SK-N-MC (cell line): Measurements from ENCODE around the gene SLC26A1.
"Not testable (repeated sequence)": the region's sequence is repeated elsewhere in the genome, so short reads cannot be mapped to it uniquely, and the experiment has no call there.

ENCODE experiments used
- DNase-seq: peaks from one replicate; pipeline ENCODE4 v3.0.0-alpha.2; 2011; ENCODE audit warnings: low read depth, low spot score
- H3K27ac ChIP-seq: fragments of 200-600 bp; sonication (generic); 2 replicates; pipeline ENCODE4 v1.5.1; 2016; ENCODE audit warnings: mixed run types
- H3K36me3 ChIP-seq: fragments of 200-600 bp; sonication (generic); 2 replicates; pipeline ENCODE4 v1.6.1; 2017; ENCODE audit warnings: antibody characterized with exemption, low read length, mixed read lengths; ENCODE audit not compliant: insufficient read depth
- H3K4me3 ChIP-seq: fragments of 200-600 bp; sonication (generic); 2 replicates; pipeline ENCODE4 v1.5.1; 2016
- H3K9ac ChIP-seq: fragments of 200-600 bp; sonication (generic); 2 replicates; pipeline ENCODE4 v1.8.0; 2017; ENCODE audit warnings: mixed run types, mixed read lengths; ENCODE audit not compliant: insufficient read length
- H3K9me3 ChIP-seq: fragments of 200-600 bp; sonication (generic); 2 replicates; pipeline ENCODE4 v1.6.1; 2017; ENCODE audit warnings: low read depth, mild to moderate bottlenecking, antibody characterized with exemption, low read length, moderate library complexity, mixed read lengths
- EZH2 ChIP-seq: fragments of 200-600 bp; sonication (generic); IDR thresholded peaks from one replicate; pipeline ENCODE4 v1.6.1; 2017; ENCODE audit warnings: antibody characterized with exemption
- FOXP2 ChIP-seq: optimal IDR thresholded peaks from 2 replicates; pipeline ENCODE3; 2011; ENCODE audit warnings: mild to moderate bottlenecking, moderate library complexity; ENCODE audit not compliant: insufficient read depth; ENCODE audit errors: extremely low read length, control extremely low read depth
- POLR2AphosphoS5 ChIP-seq: IDR thresholded peaks from 2 replicates; pipeline ENCODE4 v1.6.1; 2012; ENCODE audit warnings: mild to moderate bottlenecking, low read depth, low read length, borderline replicate concordance

Gene SLC26A1

DNA sequence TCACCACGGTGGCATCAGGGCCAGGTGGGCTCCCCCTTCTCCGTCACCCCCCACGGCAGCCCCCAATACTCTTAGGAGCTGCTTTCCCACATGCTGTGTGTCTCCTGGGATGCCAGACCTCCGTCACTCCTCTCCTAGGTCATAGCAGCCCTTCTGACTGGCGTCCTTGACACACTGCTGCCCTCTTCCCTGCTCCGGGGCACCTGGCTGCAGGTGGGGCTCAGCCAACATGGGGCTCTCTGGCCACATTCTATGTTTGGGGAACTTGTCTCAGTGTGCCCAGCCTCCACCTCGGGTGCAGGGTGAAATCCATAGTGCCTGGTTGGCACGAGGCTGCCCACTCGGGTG lies 47.1 kb downstream of the SLC26A1 start:
- H3K9me3 ChIP-seq = no peaks in the 10 kb centered on the region
- H3K36me3 ChIP-seq = no peaks in the 10 kb centered on the region
- H3K4me3 ChIP-seq = no peak overlapping the region
- TF ChIP-seq FOXP2 (no peak), POLR2AphosphoS5 (no peak), EZH2 (no peak)
- DNase-seq = no peak
- no peak overlapping the region for H3K9ac ChIP-seq
- H3K27ac ChIP-seq = no peak overlapping the region

DNA sequence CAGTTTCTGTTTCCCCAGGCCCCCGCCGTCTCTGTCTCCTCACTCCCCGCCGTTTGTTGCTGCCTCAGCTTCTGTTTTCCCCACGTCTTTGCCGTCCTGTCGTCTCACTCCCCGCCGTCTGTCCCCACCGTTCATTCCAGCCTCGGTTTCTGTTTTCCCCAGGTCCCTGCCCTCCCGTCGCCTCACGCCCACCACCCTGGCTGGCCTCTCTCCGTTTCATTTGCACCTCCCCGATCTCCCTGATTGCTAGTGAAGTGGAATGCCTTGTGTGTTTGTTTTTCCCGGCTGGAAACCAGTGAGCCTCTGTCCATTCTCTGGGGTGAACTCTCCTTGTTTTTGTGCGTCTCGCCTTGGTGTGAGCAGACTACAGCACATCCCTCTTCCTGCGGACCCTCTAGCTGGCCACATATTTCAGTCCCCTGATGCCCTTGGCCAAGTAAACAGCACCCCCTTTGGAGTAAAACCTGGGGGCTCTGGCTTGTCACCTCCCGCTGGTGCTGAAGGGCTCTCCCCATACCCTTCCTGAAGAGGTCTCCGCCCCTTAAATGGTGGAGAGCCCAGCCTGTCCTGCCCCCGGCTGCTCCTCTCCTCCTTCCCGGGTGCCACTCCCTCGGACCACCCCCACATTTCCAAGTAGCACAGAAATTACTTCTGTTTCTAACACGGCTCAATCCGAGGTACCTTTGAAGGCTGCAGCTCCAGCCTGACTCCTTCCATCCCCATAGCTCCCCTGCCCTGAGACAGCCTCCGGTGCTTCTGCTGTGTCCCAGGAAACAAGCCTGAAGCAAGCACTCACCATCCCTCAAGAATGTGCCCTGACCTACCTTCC lies 47.7 kb downstream of the SLC26A1 start:
- DNase-seq = no peak
- no peak overlapping the region for H3K9ac ChIP-seq
- no peaks in the 10 kb centered on the region for H3K9me3 ChIP-seq
- H3K4me3 ChIP-seq = no peak overlapping the region
- TF ChIP-seq FOXP2 (no peak), EZH2 (no peak), POLR2AphosphoS5 (no peak)
- no peaks in the 10 kb centered on the region for H3K36me3 ChIP-seq
- no peak overlapping the region for H3K27ac ChIP-seq

DNA sequence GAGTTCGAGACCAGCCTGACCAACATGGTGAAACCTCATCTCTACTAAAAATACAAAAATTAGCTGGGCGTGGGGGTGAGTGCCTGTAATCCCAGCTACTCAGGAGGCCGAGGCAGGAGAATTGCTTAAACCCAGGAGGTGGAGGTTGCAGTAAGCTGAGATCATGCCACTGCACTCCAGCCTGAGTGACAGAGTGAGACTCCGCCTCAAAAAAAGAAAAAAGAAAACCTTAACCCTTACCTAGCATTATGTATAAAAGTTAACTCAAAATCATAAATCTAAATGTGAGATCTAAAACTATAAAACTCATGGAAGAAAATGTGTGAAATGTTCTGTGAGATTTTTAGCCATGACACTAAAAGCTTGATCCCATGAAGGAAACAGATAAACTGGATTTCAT lies 53.7 kb downstream of the SLC26A1 start:
- not testable (repeated sequence) for H3K9ac ChIP-seq, H3K36me3 ChIP-seq, H3K27ac ChIP-seq, H3K4me3 ChIP-seq, H3K9me3 ChIP-seq, DNase-seq
